T-helper 17 cell (primary cell): ENCODE data around the gene SHPK. TPM values are rescaled to one million over a fixed set of nuclear protein-coding genes. Genes with fewer than 3 reads are reported as not detected.

ENCODE experiments used
- ATAC-seq: fragments of 150-1000 bp; cut with Tn5 transposase; 2 replicates; pipeline ENCODE4 v1.10.0; 2021; ENCODE audit warnings: mild to moderate bottlenecking, moderate library complexity
- DNase-seq, 3 donors: peaks; one replicate each; pipeline versions ENCODE4 v3.0.0 to v3.0.0-alpha.2; 2020 to 2021
- H3K9me3 ChIP-seq: one replicate; pipeline ENCODE4 v1.7.0; 2013; ENCODE audit warnings: low read length, mild to moderate bottlenecking; ENCODE audit not compliant: control insufficient read depth, poor library complexity, severe bottlenecking
- H3K27ac Mint-ChIP-seq: one replicate; pipeline ENCODE4 v1.8.0; 2022; ENCODE audit warnings: mild to moderate bottlenecking, moderate library complexity, mixed read lengths
- H3K27me3 Mint-ChIP-seq: one replicate; pipeline ENCODE4 v1.8.0; 2022; ENCODE audit warnings: mixed read lengths
- H3K36me3 Mint-ChIP-seq: one replicate; pipeline ENCODE4 v1.8.0; 2022; ENCODE audit warnings: low read depth, mixed read lengths
- H3K4me1 Mint-ChIP-seq: one replicate; pipeline ENCODE4 v1.8.0; 2022; ENCODE audit warnings: mild to moderate bottlenecking, mixed read lengths
- H3K4me3 Mint-ChIP-seq: one replicate; pipeline ENCODE4 v1.8.0; 2022; ENCODE audit warnings: mild to moderate bottlenecking, moderate library complexity, mixed read lengths
- total RNA-seq, 4 donors: library from RNA in 2 of 4; stranded (reverse) in 2 of 4; gene quantifications; one replicate each; pipeline ENCODE4 v1.2.3 and lab custom pipeline; 2022 to 2026

The SHPK gene
- total RNA-seq, 2 donors from 2014 or later = 5.3 to 6.4 TPM

DNA sequence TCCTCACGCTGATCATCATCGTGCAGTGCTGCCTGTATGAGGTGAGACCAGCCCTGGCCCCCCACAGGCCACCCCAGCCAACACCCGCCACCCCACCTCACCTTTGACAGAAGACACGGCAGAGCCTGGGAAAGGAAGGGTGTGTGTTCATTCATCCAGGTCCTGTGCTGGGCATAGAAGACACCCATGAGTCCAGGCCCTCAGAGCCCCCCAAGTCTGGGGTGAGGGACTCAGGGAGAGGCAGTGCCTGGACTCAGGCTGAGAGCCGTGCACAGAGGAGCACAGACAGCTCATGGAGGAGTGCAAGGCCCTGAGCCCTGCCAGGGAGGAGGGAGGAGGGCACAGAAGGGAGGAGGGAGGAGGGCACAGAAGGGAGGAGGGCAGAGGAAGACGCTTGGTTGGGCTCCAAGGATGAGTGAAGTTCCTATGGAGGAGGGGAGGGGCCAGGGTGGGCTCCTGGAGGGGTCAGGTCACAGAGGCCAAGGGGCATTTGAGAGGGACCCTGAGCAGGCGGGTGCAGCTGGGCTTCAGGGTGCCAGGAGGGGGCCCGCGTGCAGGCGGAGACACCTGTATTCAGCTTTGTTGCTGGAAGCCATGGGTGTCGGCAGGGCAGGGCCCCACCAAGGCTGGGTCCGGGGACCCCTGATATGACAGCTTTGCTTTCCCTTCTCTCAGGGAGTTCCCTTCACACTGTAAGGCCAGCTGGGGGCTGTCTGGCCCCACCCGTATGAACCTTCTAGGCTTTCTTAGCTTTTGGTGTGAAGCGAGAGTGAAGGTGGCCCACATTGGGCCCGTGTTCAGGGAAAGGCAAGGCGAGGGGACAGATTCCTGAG is 20.9 kb upstream of the SHPK start:
- Mint-ChIP-seq H3K36me3 (no peaks in the 10 kb centered on the region), H3K4me3 (no peak overlapping the region), H3K27ac (no peak overlapping the region), H3K4me1 (peaks cover 3% of the 10 kb centered on the region), H3K27me3 (no peaks in the 10 kb centered on the region)
- no peak for DNase-seq
- H3K9me3 ChIP-seq = no peaks in the 10 kb centered on the region
- ATAC-seq = no peak

DNA sequence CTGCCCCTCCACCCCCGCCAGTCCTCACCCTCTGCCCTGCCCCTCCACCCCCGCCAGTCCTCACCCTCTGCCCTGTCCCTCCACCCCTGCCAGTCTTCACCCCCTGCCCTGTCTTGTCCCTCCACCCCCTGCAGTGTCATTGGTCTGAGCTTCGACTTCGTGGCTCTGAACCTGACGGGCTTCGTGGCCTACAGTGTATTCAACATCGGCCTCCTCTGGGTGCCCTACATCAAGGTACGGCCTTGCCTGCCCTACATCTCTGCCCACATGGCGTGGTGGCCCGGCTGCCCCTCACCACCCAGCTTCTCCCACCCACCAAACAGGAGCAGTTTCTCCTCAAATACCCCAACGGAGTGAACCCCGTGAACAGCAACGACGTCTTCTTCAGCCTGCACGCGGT is 20.3 kb upstream of the SHPK start:
- Mint-ChIP-seq H3K4me3 (no peak overlapping the region), H3K27me3 (no peaks in the 10 kb centered on the region), H3K36me3 (no peaks in the 10 kb centered on the region), H3K27ac (no peak overlapping the region), H3K4me1 (peaks cover 3% of the 10 kb centered on the region)
- no peak for ATAC-seq
- no peak for DNase-seq
- no peaks in the 10 kb centered on the region for H3K9me3 ChIP-seq

- no peaks in the 10 kb centered on the region for H3K27me3 Mint-ChIP-seq
- H3K4me1 Mint-ChIP-seq = peaks cover 3% of the 10 kb centered on the region
- H3K9me3 ChIP-seq = no peaks in the 10 kb centered on the region
- H3K4me3 Mint-ChIP-seq = no peak overlapping the region
- H3K36me3 Mint-ChIP-seq = no peaks in the 10 kb centered on the region
- ATAC-seq (no peak), DNase-seq (no peak)
- H3K27ac Mint-ChIP-seq = no peak overlapping the region
Measured at GRCh38 chr17:3655766-3656165, 19.7 kb upstream of the SHPK start.

- no peaks in the 10 kb centered on the region for H3K9me3 ChIP-seq
- Mint-ChIP-seq H3K36me3 (peaks cover 2% of the 10 kb centered on the region), H3K4me3 (no peak overlapping the region), H3K4me1 (peaks cover 4% of the 10 kb centered on the region), H3K27ac (no peak overlapping the region), H3K27me3 (no peaks in the 10 kb centered on the region)
- no peak for DNase-seq
- ATAC-seq = peak; percentile 61
Measured at GRCh38 chr17:3647769-3648555, 11.9 kb upstream of the SHPK start.

- no peak for DNase-seq
- no peaks in the 10 kb centered on the region for H3K9me3 ChIP-seq
- no peak overlapping the region for H3K27ac Mint-ChIP-seq
- no peaks in the 10 kb centered on the region for H3K27me3 Mint-ChIP-seq
- no peak overlapping the region for H3K4me3 Mint-ChIP-seq
- peaks cover 4% of the 10 kb centered on the region for H3K4me1 Mint-ChIP-seq
- H3K36me3 Mint-ChIP-seq = peaks cover 2% of the 10 kb centered on the region
- ATAC-seq = no peak
Measured at GRCh38 chr17:3647251-3647650, 11.2 kb upstream of the SHPK start.

DNA sequence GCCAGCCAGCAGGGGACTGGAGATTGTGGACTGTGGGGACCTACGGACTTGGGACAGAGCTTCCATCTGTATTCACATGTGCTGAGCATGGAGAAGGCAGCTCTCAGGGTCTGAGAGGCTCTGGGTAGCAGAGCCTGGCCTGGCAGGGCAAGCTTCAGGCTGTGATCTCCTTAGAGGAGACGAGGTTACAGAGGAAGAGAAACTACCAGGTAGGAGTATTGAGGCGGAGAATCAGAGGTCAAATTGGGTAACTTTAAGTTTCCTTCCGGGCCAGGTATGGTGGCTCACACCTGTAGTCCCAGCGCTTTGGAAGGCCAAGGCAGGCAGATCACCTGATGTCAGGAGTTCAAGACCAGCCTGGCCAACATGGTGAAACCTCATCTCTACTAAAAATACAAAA is 9.3 kb upstream of the SHPK start:
- DNase-seq (no peak), ATAC-seq (no peak)
- no peak overlapping the region for H3K4me3 Mint-ChIP-seq
- no peak overlapping the region for H3K27ac Mint-ChIP-seq
- H3K36me3 Mint-ChIP-seq = peaks cover 2% of the 10 kb centered on the region
- H3K4me1 Mint-ChIP-seq = peaks cover 4% of the 10 kb centered on the region
- H3K9me3 ChIP-seq = no peaks in the 10 kb centered on the region
- no peaks in the 10 kb centered on the region for H3K27me3 Mint-ChIP-seq

DNA sequence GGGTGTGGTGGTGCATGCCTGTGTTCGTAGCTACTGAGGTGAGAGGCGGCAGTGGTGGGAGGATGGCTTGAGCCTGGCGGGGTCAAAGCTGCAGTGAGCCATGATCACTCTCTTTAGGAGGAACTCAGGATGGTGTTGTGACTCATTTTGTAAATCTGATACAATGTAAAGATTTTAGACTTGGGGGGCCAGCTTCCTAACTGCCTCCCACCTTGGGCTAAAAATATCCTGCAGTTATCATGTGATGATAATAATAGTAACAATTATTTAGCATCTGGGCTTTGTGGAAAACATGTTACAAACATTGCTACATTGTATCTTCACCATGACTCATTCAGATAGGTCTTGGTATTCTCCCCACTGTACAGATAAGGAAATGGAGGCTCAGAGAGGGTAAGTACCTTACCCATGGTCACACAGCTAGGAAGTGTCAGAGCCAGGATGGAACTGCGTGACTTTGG is 7.9 kb upstream of the SHPK start:
- DNase-seq (no peak), ATAC-seq (no peak)
- peaks cover 2% of the 10 kb centered on the region for H3K36me3 Mint-ChIP-seq
- H3K4me1 Mint-ChIP-seq = peaks cover 8% of the 10 kb centered on the region
- H3K27ac Mint-ChIP-seq = no peak overlapping the region
- no peaks in the 10 kb centered on the region for H3K9me3 ChIP-seq
- H3K4me3 Mint-ChIP-seq = no peak overlapping the region
- no peaks in the 10 kb centered on the region for H3K27me3 Mint-ChIP-seq

GRCh38 chr17:3641717-3642486 is 5.9 kb upstream of the SHPK start:
- Mint-ChIP-seq H3K4me1 (peaks cover 14% of the 10 kb centered on the region), H3K36me3 (no peaks in the 10 kb centered on the region), H3K4me3 (no peak overlapping the region), H3K27ac (no peak overlapping the region), H3K27me3 (no peaks in the 10 kb centered on the region)
- H3K9me3 ChIP-seq = no peaks in the 10 kb centered on the region
- no peak for ATAC-seq
- no peak for DNase-seq

- H3K27ac Mint-ChIP-seq = no peak overlapping the region
- no peak for ATAC-seq
Measured at GRCh38 chr17:3641014-3641413, 5.0 kb upstream of the SHPK start.

GRCh38 chr17:3639981-3640596 is 4.0 kb upstream of the SHPK start:
- H3K27me3 Mint-ChIP-seq = no peaks in the 10 kb centered on the region
- no peak overlapping the region for H3K4me3 Mint-ChIP-seq
- H3K36me3 Mint-ChIP-seq = no peaks in the 10 kb centered on the region
- ATAC-seq (no peak), DNase-seq (no peak)
- peaks cover 15% of the 10 kb centered on the region for H3K4me1 Mint-ChIP-seq
- H3K27ac Mint-ChIP-seq = no peak overlapping the region
- H3K9me3 ChIP-seq = no peaks in the 10 kb centered on the region

More at GRCh38 chr17:3641014-3641413, 5.0 kb upstream of the SHPK start:
- DNase-seq = no peak
- Mint-ChIP-seq H3K4me1 (peaks cover 14% of the 10 kb centered on the region), H3K36me3 (no peaks in the 10 kb centered on the region), H3K27me3 (no peaks in the 10 kb centered on the region), H3K4me3 (no peak overlapping the region)
- no peaks in the 10 kb centered on the region for H3K9me3 ChIP-seq

DNA sequence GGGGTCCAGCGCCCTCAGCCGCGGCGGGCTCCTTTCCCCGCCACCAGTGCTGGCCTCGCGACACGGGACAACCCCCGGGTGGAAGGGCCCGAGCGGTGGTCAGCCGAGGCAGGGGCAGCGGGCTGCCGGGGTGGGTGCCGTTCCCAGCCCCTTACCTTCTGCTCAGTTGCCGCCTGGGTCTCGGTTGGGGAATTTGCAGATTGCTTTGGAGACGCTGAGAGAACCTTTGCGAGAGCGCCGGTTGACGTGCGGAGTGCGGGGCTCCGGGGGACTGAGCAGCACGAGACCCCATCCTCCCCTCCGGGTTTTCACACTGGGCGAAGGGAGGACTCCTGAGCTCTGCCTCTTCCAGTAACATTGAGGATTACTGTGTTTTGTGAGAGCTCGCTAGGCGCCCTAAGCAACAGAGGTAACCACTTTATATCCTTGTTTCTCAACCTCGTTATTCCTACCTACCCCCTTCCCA is 891 bp upstream of the SHPK start:
- Mint-ChIP-seq H3K36me3 (no peaks in the 10 kb centered on the region), H3K4me3 (peak overlapping the region; percentile 95), H3K27ac (peak overlapping the region; percentile 92), H3K27me3 (no peaks in the 10 kb centered on the region), H3K4me1 (peaks cover 23% of the 10 kb centered on the region)
- ATAC-seq = no peak
- no peaks in the 10 kb centered on the region for H3K9me3 ChIP-seq
- no peak for DNase-seq

- H3K4me3 Mint-ChIP-seq = peak overlapping the region; percentile 95
- H3K27me3 Mint-ChIP-seq = no peaks in the 10 kb centered on the region
- peak overlapping the region; percentile 92 for H3K27ac Mint-ChIP-seq
- H3K4me1 Mint-ChIP-seq = peaks cover 25% of the 10 kb centered on the region
- no peak for DNase-seq
- peak; percentile 20 for ATAC-seq
- no peaks in the 10 kb centered on the region for H3K9me3 ChIP-seq
- no peaks in the 10 kb centered on the region for H3K36me3 Mint-ChIP-seq
Measured at GRCh38 chr17:3635474-3636153, 436 bp downstream of the SHPK start.
